A673 (cell line): ENCODE measurements around the gene IFIT3. TPM values are rescaled to one million over a fixed set of nuclear protein-coding genes. Genes with fewer than 3 reads are reported as not detected.

Experiments used
- BruUV-seq: library from RNA; stranded (reverse); fragments of 400-500 nt; replicated peaks from 2 replicates; lab custom pipeline; 2021; lab: Mats Ljungman, UMichigan
- CTCF ChIA-PET: fragments of 300-600 bp; sonication (Branson Sonifier 250); formaldehyde crosslinking; loops from one replicate; lab custom pipeline; 2022; ENCODE audit warnings: antibody characterized with exemption; lab: Charles Lee
- POLR2A ChIA-PET: fragments of 300-600 bp; sonication (Branson Sonifier 250); formaldehyde crosslinking; loops from one replicate; lab custom pipeline; 2022; ENCODE audit warnings: antibody characterized with exemption; ENCODE audit not compliant: low non-redundant PET; lab: Charles Lee
- DNase-seq: peaks from one replicate; pipeline ENCODE4 v3.0.0-alpha.2; 2015; ENCODE audit warnings: low spot score
- H3K27ac ChIP-seq: fragments of 200-600 bp; sonication (generic); 2 replicates; pipeline ENCODE4 v1.5.1; 2016; ENCODE audit warnings: mixed run types, low read depth, mild to moderate bottlenecking, mixed read lengths, antibody characterized with exemption, low read length; ENCODE audit not compliant: poor library complexity, severe bottlenecking
- H3K27me3 ChIP-seq: fragments of 200-600 bp; sonication (generic); replicated peaks from 2 replicates; pipeline ENCODE4 v1.6.1; 2017; ENCODE audit warnings: mixed run types, low read depth, mild to moderate bottlenecking, mixed read lengths, antibody characterized with exemption, low read length; ENCODE audit not compliant: insufficient read depth, poor library complexity
- H3K36me3 ChIP-seq: fragments of 200-600 bp; sonication (generic); 2 replicates; pipeline ENCODE4 v1.6.1; 2016; ENCODE audit warnings: mixed run types, mild to moderate bottlenecking, mixed read lengths, antibody characterized with exemption, low read length; ENCODE audit not compliant: insufficient read depth, poor library complexity, severe bottlenecking
- H3K4me1 ChIP-seq: fragments of 200-600 bp; sonication (generic); 2 replicates; pipeline ENCODE4 v1.6.1; 2017; ENCODE audit warnings: mixed run types, mild to moderate bottlenecking, mixed read lengths, antibody characterized with exemption, low read length; ENCODE audit not compliant: insufficient read depth, poor library complexity, severe bottlenecking
- H3K4me3 ChIP-seq: fragments of 200-600 bp; sonication (generic); 2 replicates; pipeline ENCODE4 v1.5.1; 2016; ENCODE audit warnings: low read depth, mixed run types, mild to moderate bottlenecking, mixed read lengths, low read length; ENCODE audit not compliant: poor library complexity, severe bottlenecking
- H3K9me3 ChIP-seq: fragments of 200-600 bp; sonication (generic); 2 replicates; pipeline ENCODE4 v1.6.1; 2016; ENCODE audit warnings: mixed run types, low read depth, mild to moderate bottlenecking, mixed read lengths, antibody characterized with exemption, low read length; ENCODE audit not compliant: poor library complexity, severe bottlenecking
- CTCF ChIP-seq: fragments of 300-800, 200-600 bp; sonication (generic); conservative IDR thresholded peaks from 2 replicates; pipeline ENCODE4 v1.5.1; 2017; ENCODE audit warnings: low read depth, mild to moderate bottlenecking, antibody characterized with exemption, low read length, moderate library complexity, mixed read lengths
- EZH2 ChIP-seq: fragments of 200-600 bp; sonication (generic); IDR thresholded peaks from 2 replicates; pipeline ENCODE4 v1.6.1; 2017; ENCODE audit warnings: borderline replicate concordance, low read depth, mild to moderate bottlenecking, mixed read lengths, antibody characterized with exemption, low read length; ENCODE audit not compliant: poor library complexity, severe bottlenecking
- intact Hi-C: fragments of 100-400 bp; cut with micrococcal nuclease; formaldehyde crosslinking; loops from one replicate; pipeline ENCODE4 v1.10.0; 2022; ENCODE audit not compliant: unreplicated experiment
- total RNA-seq: library from RNA; stranded (reverse); gene quantifications from 2 replicates; pipeline ENCODE4 v1.2.3, GENCODE V29; 2021

Gene IFIT3
- total RNA-seq, 1 experiment from 2014 or later, result 6.7 TPM

- intact Hi-C loops, result no loop called here
- TF ChIP-seq EZH2 (no peak), CTCF (no peak)
- CTCF ChIA-PET, result no interaction called here
- Histone ChIP-seq H3K4me1 (peaks cover 8% of the 10 kb centered on the region), H3K27ac (no peak within 1 kb of the TSS), H3K4me3 (no peak within 1 kb of the TSS), H3K36me3 (no peaks in the 10 kb centered on the region), H3K9me3 (no peaks in the 10 kb centered on the region), H3K27me3 (no peaks in the 10 kb centered on the region)
- DNase-seq, result no peak
- POLR2A ChIA-PET, result no interaction called here
- no TSS peak for BruUV-seq
Measured at GRCh38 chr10:89377705-89378637, 50.2 kb downstream of the IFIT3 start, which contains the start of gene IFIT1B. Gene IFIT1B (plus strand): TSS chr10:89378056. CDS start chr10:89378136, 80 bp downstream.

GRCh38 chr10:89379103-89379502 lies 51.3 kb downstream of the IFIT3 start:
- no peaks in the 10 kb centered on the region for H3K27me3 ChIP-seq
- no peak overlapping the region for H3K27ac ChIP-seq
- intact Hi-C loops, result no loop called here
- no peak for DNase-seq
- peaks cover 5% of the 10 kb centered on the region for H3K4me1 ChIP-seq
- BruUV-seq, result no TSS peak
- no peak overlapping the region for H3K4me3 ChIP-seq
- H3K9me3 ChIP-seq, result no peaks in the 10 kb centered on the region
- no peaks in the 10 kb centered on the region for H3K36me3 ChIP-seq
- TF ChIP-seq EZH2 (no peak), CTCF (no peak)
- ChIA-PET POLR2A (no interaction called here), CTCF (no interaction called here)

- BruUV-seq, result no TSS peak
- no peak for DNase-seq
- CTCF ChIA-PET, result no interaction called here
- TF ChIP-seq CTCF (no peak), EZH2 (no peak)
- POLR2A ChIA-PET, result no interaction called here
- Histone ChIP-seq H3K27me3 (no peaks in the 10 kb centered on the region), H3K36me3 (no peaks in the 10 kb centered on the region), H3K4me3 (no peak overlapping the region), H3K27ac (no peak overlapping the region), H3K4me1 (no peaks in the 10 kb centered on the region), H3K9me3 (no peaks in the 10 kb centered on the region)
- intact Hi-C loops, result no loop called here
Measured at GRCh38 chr10:89382757-89383156, 55.0 kb downstream of the IFIT3 start.
